Panc1 (cell line): ENCODE data around the gene MYO1A. TPM values are rescaled to one million over a fixed set of nuclear protein-coding genes. Genes with fewer than 3 reads are reported as not detected.
"Not testable (repeated sequence)": the region's sequence is repeated elsewhere in the genome, so short reads cannot be mapped to it uniquely, and the experiment has no call there.

ENCODE experiments used
- ATAC-seq: fragments of 200-7000 bp; cut with Tn5 transposase; 2 replicates; pipeline ENCODE4 v1.9.1; 2020; ENCODE audit warnings: mild to moderate bottlenecking, moderate library complexity
- BruUV-seq: library from RNA; stranded (reverse); fragments of 400-500 nt; replicated peaks from 2 replicates; lab custom pipeline; 2021; lab: Mats Ljungman, UMichigan
- CTCF ChIA-PET: fragments of 300-600 bp; sonication (Branson Sonifier 250); formaldehyde crosslinking; loops from one replicate; lab custom pipeline; 2022; ENCODE audit warnings: antibody characterized with exemption; lab: Charles Lee
- POLR2A ChIA-PET: fragments of 300-600 bp; sonication (Branson Sonifier 250); formaldehyde crosslinking; loops from one replicate; lab custom pipeline; 2022; ENCODE audit warnings: antibody characterized with exemption; lab: Charles Lee
- DNase-seq: peaks from one replicate; pipeline ENCODE4 v3.0.0-alpha.2; 2010; ENCODE audit warnings: low read depth, low spot score
- H3K27ac ChIP-seq: 2 replicates; pipeline ENCODE4 v1.5.1; 2011; ENCODE audit warnings: mild to moderate bottlenecking, low read length, inconsistent platforms
- H3K27me3 ChIP-seq: fragments of 200-500 bp; sonication (Bioruptor generic); 2 replicates; pipeline ENCODE4 v1.6.0; 2014; ENCODE audit warnings: low read length, inconsistent platforms; ENCODE audit not compliant: control insufficient read depth, insufficient read depth
- H3K36me3 ChIP-seq: fragments of 200-500 bp; sonication (Bioruptor generic); 2 replicates; pipeline ENCODE4 v1.5.1; 2014; ENCODE audit warnings: inconsistent platforms, mild to moderate bottlenecking, low read length, moderate library complexity; ENCODE audit not compliant: control insufficient read depth, insufficient read depth
- H3K4me1 ChIP-seq: 2 replicates; pipeline ENCODE4 v1.5.1; 2011; ENCODE audit warnings: inconsistent platforms, mild to moderate bottlenecking, low read length, moderate library complexity; ENCODE audit not compliant: control insufficient read depth, insufficient read depth
- H3K4me3 ChIP-seq, 2 experiments: 2 replicates each; pipeline ENCODE4 v1.5.1; 2011 to 2012; ENCODE audit warnings: low read depth in 2 of 2, low read length in 2 of 2, mild to moderate bottlenecking in 2 of 2, inconsistent platforms in 1 of 2, moderate library complexity in 1 of 2
- H3K9me3 ChIP-seq: fragments of 200-500 bp; sonication (Bioruptor generic); 2 replicates; pipeline ENCODE4 v1.5.1; 2014; ENCODE audit warnings: low read depth, mild to moderate bottlenecking, inconsistent platforms, low read length, moderate library complexity; ENCODE audit not compliant: control insufficient read depth, insufficient read depth
- CTCF ChIP-seq: fragments of 450-650 bp; IDR thresholded peaks from 2 replicates; pipeline ENCODE4 v1.5.1; 2017; ENCODE audit warnings: mild to moderate bottlenecking
- POLR2AphosphoS5 ChIP-seq: IDR thresholded peaks from 2 replicates; pipeline ENCODE4 v1.6.1; 2012; ENCODE audit warnings: mild to moderate bottlenecking, low read depth, low read length, moderate library complexity
- REST ChIP-seq, 2 experiments: IDR thresholded peaks; 2 replicates each; pipeline ENCODE4 v1.6.1; 2011 to 2012; ENCODE audit warnings: low read depth in 2 of 2, control low read depth in 1 of 2, low read length in 1 of 2, mild to moderate bottlenecking in 1 of 2, moderate library complexity in 1 of 2; ENCODE audit not compliant: insufficient read depth in 1 of 2
- SIN3A ChIP-seq: IDR thresholded peaks from 2 replicates; pipeline ENCODE4 v1.6.1; 2012; ENCODE audit warnings: low read depth, mild to moderate bottlenecking, low read length, moderate library complexity, borderline replicate concordance; ENCODE audit not compliant: insufficient read depth
- TCF7L2 ChIP-seq: IDR thresholded peaks from 2 replicates; pipeline ENCODE4 v1.6.1; 2011; ENCODE audit warnings: mild to moderate bottlenecking, low read depth, low read length, inconsistent platforms
- in situ Hi-C: cut with HindIII; loops from 2 replicates; pipeline ENCODE4 v1.10.0; 2016; ENCODE audit warnings: low sequenced_read_pairs, low pct_unique_long_range_greater_than_20kb
- intact Hi-C: fragments of 100-400 bp; cut with micrococcal nuclease; formaldehyde crosslinking; loops from one replicate; pipeline ENCODE4 v1.10.0; 2022; ENCODE audit not compliant: unreplicated experiment
- total RNA-seq: library from RNA; stranded (reverse); gene quantifications from one replicate; pipeline ENCODE4 v1.2.1, GENCODE V29; 2021; ENCODE audit not compliant: unreplicated experiment

Gene MYO1A
- total RNA-seq, 1 experiment from 2014 or later, result not detected

- H3K9me3 ChIP-seq, result no peaks in the 10 kb centered on the region
- H3K27me3 ChIP-seq, result no peaks in the 10 kb centered on the region
- H3K36me3 ChIP-seq, result no peaks in the 10 kb centered on the region
- no peak overlapping the region for H3K27ac ChIP-seq
- H3K4me3 ChIP-seq, result no peak overlapping the region
- no TSS peak for BruUV-seq
- ChIA-PET POLR2A (interaction anchor here (0.5 kb wide), 1 partner anchor 38 kb away, joined by 3 read pairs; no protein-coding TSS in a partner anchor), CTCF (no interaction called here)
- in situ Hi-C loops (no loop called here), intact Hi-C loops (no loop called here)
- ATAC-seq, result no peak
- H3K4me1 ChIP-seq, result no peaks in the 10 kb centered on the region
- no peak for DNase-seq
- no peak for TF ChIP-seq REST (IDR thresholded peaks at IDR 0.05; ENCODE audit: insufficient read depth in 1 of 2, low read depth in 2 of 2, low read length in 1 of 2)
- no peak for TF ChIP-seq POLR2AphosphoS5
- no peak for TF ChIP-seq TCF7L2
- TF ChIP-seq CTCF, result no peak
Measured at GRCh38 chr12:57025196-57025595, 24.7 kb downstream of the MYO1A start.

GRCh38 chr12:57022324-57022723 is 27.6 kb downstream of the MYO1A start:
- POLR2A ChIA-PET, BruUV-seq, H3K27ac ChIP-seq, intact Hi-C loops, in situ Hi-C loops, ATAC-seq, DNase-seq, H3K36me3 ChIP-seq, H3K9me3 ChIP-seq, CTCF ChIA-PET, H3K27me3 ChIP-seq, H3K4me1 ChIP-seq, H3K4me3 ChIP-seq: not testable (repeated sequence)

- Histone ChIP-seq H3K27me3 (peaks cover 3% of the 10 kb centered on the region), H3K4me3 (no peak overlapping the region), H3K36me3 (no peaks in the 10 kb centered on the region), H3K9me3 (no peaks in the 10 kb centered on the region), H3K4me1 (no peaks in the 10 kb centered on the region), H3K27ac (no peak overlapping the region)
- ChIA-PET CTCF (no interaction called here), POLR2A (no interaction called here)
- in situ Hi-C loops (no loop called here), intact Hi-C loops (no loop called here)
- DNase-seq, result no peak
- TF ChIP-seq CTCF, result no peak
- TF ChIP-seq POLR2AphosphoS5, result no peak
- no peak for TF ChIP-seq TCF7L2
- no peak for TF ChIP-seq SIN3A
- TF ChIP-seq REST (IDR thresholded peaks at IDR 0.05; ENCODE audit: insufficient read depth in 1 of 2, low read depth in 2 of 2, low read length in 1 of 2), result no peak
- ATAC-seq, result no peak
- no TSS peak for BruUV-seq
Measured at GRCh38 chr12:57019983-57020719, 29.8 kb downstream of the MYO1A start.
